ENCODE measurements around the gene TMEM215.

- TF ChIP-seq CTCF (IDR thresholded peaks at IDR 0.05), result no peak
- TF ChIP-seq REST (IDR thresholded peaks at IDR 0.05), result no peak
- TF ChIP-seq MYC (IDR thresholded peaks at IDR 0.05; ENCODE audit: borderline replicate concordance, low read length), result no peak
- no peak for TF ChIP-seq POLR2A (IDR thresholded peaks at IDR 0.05; ENCODE audit: low read length)
- no peak for TF ChIP-seq ELK1 (IDR thresholded peaks at IDR 0.05; ENCODE audit: low read depth, low read length)
- TF ChIP-seq JUNB (IDR thresholded peaks at IDR 0.05), result no peak
- TF ChIP-seq MAX (IDR thresholded peaks at IDR 0.05), result no peak
Observed at GRCh38 chr9:32787816-32788215, 4.5 kb downstream of the TMEM215 start.
